ENCODE data around the gene CYS1. TPM values are rescaled to one million over a fixed set of nuclear protein-coding genes. Genes with fewer than 3 reads are reported as not detected.

The CYS1 gene
- total RNA-seq, 4 donors from 2014 or later: 1.1 to 7.4 (median 2.0) TPM

DNA sequence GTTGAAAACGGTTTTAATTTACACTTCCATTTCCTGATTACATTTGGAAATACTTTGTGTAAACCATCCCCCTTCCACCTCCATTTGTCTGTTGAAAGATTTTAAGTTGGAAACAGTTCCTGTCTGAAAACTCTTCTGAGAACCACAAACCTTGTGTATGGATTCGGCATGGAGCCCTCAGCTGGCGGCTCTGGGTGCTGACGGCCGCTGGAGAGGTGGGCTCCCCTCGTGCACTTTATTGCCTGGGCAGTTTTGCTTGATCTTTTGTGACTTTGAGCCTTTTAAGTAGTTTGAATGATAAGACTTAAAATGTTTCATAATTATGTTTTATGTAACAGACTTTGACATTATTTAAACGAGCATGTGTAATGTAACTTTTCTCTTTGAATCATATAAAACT lies 25.8 kb downstream of the CYS1 start:
- intact Hi-C loops (cut with DNase I; ENCODE audit: low total_unique reads) (loop anchor here (5.0 kb wide), 1 partner anchor 72 kb away; no protein-coding TSS in a partner anchor), in situ Hi-C loops (cut with MboI; ENCODE audit: low pct_ligation_motif_present in 1 of 4, low pct_unique_long_range_greater_than_20kb in 1 of 4, low sequenced_read_pairs in 3 of 4) (loop anchor here in 2 of 4 donors (10.0 to 25.0 kb wide), 2 partner anchors 240 to 242 kb away; no protein-coding TSS in a partner anchor)
- WGBS, 2 donors (ENCODE audit: low coverage in 1 of 2): 64 to 70% methylated on average over 3 to 7 of the region's 7 CpGs
- Histone ChIP-seq H3K36me3 (peaks cover 0 to 10% (median 5%) of the 10 kb centered on the region in 4 donors), H3K9me3 (no peaks in the 10 kb centered on the region), H3K4me1 (peaks cover 14 to 21% (median 18%) of the 10 kb centered on the region in 4 donors), H3K4me3 (no peak overlapping the region), H3K27ac (no peak overlapping the region), H3K27me3 (no peaks in the 10 kb centered on the region)
- no peak for DNase-seq
- TF ChIP-seq EP300 (IDR thresholded peaks at IDR 0.05; ENCODE audit: low read depth) (no peak), POLR2AphosphoS5 (IDR thresholded peaks at IDR 0.05) (no peak), POLR2A (IDR thresholded peaks at IDR 0.05) (no peak)
- TF ChIP-seq, protein P1, sequence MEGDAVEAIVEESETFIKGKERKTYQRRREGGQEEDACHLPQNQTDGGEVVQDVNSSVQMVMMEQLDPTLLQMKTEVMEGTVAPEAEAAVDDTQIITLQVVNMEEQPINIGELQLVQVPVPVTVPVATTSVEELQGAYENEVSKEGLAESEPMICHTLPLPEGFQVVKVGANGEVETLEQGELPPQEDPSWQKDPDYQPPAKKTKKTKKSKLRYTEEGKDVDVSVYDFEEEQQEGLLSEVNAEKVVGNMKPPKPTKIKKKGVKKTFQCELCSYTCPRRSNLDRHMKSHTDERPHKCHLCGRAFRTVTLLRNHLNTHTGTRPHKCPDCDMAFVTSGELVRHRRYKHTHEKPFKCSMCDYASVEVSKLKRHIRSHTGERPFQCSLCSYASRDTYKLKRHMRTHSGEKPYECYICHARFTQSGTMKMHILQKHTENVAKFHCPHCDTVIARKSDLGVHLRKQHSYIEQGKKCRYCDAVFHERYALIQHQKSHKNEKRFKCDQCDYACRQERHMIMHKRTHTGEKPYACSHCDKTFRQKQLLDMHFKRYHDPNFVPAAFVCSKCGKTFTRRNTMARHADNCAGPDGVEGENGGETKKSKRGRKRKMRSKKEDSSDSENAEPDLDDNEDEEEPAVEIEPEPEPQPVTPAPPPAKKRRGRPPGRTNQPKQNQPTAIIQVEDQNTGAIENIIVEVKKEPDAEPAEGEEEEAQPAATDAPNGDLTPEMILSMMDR (IDR thresholded peaks at IDR 0.05): no peak

DNA sequence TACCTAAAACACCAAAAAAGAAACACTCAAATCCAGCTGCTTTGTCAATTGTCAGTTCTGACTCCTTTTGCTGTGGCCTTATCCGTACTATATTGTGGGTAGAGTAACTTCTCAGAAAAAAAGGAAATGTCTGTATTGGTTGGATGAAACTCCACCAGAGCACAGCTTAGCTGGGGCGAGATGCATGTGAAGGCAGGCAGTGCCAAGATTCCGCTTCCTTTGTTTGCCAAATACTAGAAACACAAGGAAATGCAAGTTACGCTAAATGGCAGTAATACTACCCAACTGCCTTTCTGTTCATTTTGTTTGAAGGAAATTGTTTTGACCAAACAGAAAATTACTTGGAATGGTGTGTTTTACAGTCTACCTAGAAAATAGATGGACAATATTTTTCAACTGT lies 26.9 kb downstream of the CYS1 start:
- intact Hi-C loops (cut with DNase I; ENCODE audit: low total_unique reads): loop anchor here (5.0 kb wide), 1 partner anchor 71 kb away; no protein-coding TSS in a partner anchor
- H3K4me3 ChIP-seq: no peak overlapping the region
- H3K27me3 ChIP-seq: no peaks in the 10 kb centered on the region
- TF ChIP-seq POLR2A (IDR thresholded peaks at IDR 0.05) (no peak), EP300 (IDR thresholded peaks at IDR 0.05; ENCODE audit: low read depth) (no peak), POLR2AphosphoS5 (IDR thresholded peaks at IDR 0.05) (no peak)
- TF ChIP-seq, protein P1 (IDR thresholded peaks at IDR 0.05): no peak
- H3K9me3 ChIP-seq: no peaks in the 10 kb centered on the region
- peaks cover 0 to 10% (median 5%) of the 10 kb centered on the region in 4 donors for H3K36me3 ChIP-seq
- WGBS, 2 donors (ENCODE audit: low coverage in 1 of 2): 59 to 71% methylated on average over 4 of the region's 4 CpGs
- H3K27ac ChIP-seq: peak overlapping the region in 2 of 4 donors; percentile 8 to 27
- peaks cover 16 to 30% (median 23%) of the 10 kb centered on the region in 4 donors for H3K4me1 ChIP-seq
- no peak for DNase-seq
- in situ Hi-C loops (cut with MboI; ENCODE audit: low pct_ligation_motif_present in 1 of 4, low pct_unique_long_range_greater_than_20kb in 1 of 4, low sequenced_read_pairs in 3 of 4): loop anchor here in 2 of 4 donors (10.0 to 25.0 kb wide), 2 partner anchors 239 to 241 kb away; no protein-coding TSS in a partner anchor

DNA sequence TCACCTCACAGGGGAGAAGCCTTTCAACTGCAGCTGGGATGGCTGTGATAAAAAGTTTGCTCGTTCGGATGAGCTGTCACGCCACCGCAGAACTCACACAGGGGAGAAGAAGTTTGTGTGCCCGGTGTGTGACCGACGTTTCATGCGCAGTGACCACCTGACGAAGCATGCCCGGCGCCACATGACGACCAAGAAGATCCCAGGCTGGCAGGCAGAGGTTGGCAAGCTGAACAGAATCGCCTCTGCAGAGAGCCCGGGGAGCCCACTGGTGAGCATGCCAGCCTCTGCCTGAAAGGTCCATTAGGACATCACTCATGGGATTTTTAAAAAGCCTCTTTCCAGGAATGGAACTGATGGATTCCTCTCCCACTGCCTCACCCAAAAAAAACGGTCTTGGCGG lies 28.0 kb downstream of the CYS1 start:
- Histone ChIP-seq H3K9me3 (no peaks in the 10 kb centered on the region), H3K4me1 (peaks cover 11 to 25% (median 21%) of the 10 kb centered on the region in 4 donors), H3K4me3 (no peak overlapping the region), H3K27ac (peak overlapping the region in 1 of 4 donors; percentile 27), H3K36me3 (peaks cover 0 to 10% (median 5%) of the 10 kb centered on the region in 4 donors), H3K27me3 (no peaks in the 10 kb centered on the region)
- TF ChIP-seq, protein P1 (IDR thresholded peaks at IDR 0.05): no peak
- TF ChIP-seq POLR2A (IDR thresholded peaks at IDR 0.05) (no peak), POLR2AphosphoS5 (IDR thresholded peaks at IDR 0.05) (no peak), EP300 (IDR thresholded peaks at IDR 0.05; ENCODE audit: low read depth) (no peak)
- in situ Hi-C loops (cut with MboI; ENCODE audit: low pct_ligation_motif_present in 1 of 4, low pct_unique_long_range_greater_than_20kb in 1 of 4, low sequenced_read_pairs in 3 of 4) (loop anchor here in 2 of 4 donors (10.0 to 25.0 kb wide), 2 partner anchors 237 to 240 kb away; no protein-coding TSS in a partner anchor), intact Hi-C loops (cut with DNase I; ENCODE audit: low total_unique reads) (loop anchor here (5.0 kb wide), 1 partner anchor 70 kb away; no protein-coding TSS in a partner anchor)
- WGBS, 2 donors (ENCODE audit: low coverage in 1 of 2): 81 to 89% methylated on average over 7 to 16 of the region's 16 CpGs
- no peak for DNase-seq

DNA sequence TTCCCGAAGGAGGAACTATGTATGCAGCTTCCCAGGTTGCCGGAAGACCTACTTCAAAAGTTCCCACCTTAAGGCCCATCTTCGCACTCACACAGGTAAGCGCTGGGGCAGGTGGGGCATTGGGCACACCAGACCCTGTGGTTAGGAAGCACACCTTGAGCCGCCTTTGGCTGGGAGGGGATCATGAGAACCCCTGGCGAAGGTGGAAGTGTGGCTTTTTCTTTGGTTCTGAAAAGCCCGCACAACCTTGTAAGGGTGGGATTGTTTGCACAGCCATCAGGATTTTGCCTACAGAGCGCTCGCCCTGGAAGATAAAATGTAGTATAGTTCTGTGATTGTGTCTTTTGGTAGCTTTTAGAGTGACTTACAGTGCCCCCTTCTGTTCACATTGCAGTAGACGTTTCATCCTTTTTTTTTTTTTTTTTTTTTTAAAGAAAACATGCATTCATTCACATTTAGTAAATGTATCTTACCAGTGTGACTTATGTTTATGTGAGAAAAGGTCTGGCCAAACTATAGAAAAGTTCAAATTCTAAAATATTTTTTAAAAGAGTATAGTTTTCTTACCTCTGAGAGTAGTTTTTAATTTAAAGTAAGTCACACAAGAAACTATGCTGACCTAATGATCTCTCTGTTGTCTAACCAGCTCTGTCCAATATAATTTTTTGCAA lies 31.6 kb downstream of the CYS1 start:
- Histone ChIP-seq H3K27me3 (no peaks in the 10 kb centered on the region), H3K36me3 (peaks cover 0 to 10% (median 5%) of the 10 kb centered on the region in 4 donors), H3K4me1 (peaks cover 15 to 44% (median 29%) of the 10 kb centered on the region in 4 donors), H3K9me3 (no peaks in the 10 kb centered on the region), H3K4me3 (no peak overlapping the region), H3K27ac (peak overlapping the region in 1 of 4 donors; percentile 60)
- no peak for TF ChIP-seq POLR2AphosphoS5 (IDR thresholded peaks at IDR 0.05)
- TF ChIP-seq, protein P1 (IDR thresholded peaks at IDR 0.05): peak; percentile 59 to 74 (median 70)
- in situ Hi-C loops (cut with MboI; ENCODE audit: low pct_ligation_motif_present in 1 of 4, low pct_unique_long_range_greater_than_20kb in 1 of 4, low sequenced_read_pairs in 3 of 4) (loop anchor here in 3 of 4 donors (5.0 to 10.0 kb wide), 2 partner anchors 66 to 244 kb away; no protein-coding TSS in a partner anchor), intact Hi-C loops (cut with DNase I; ENCODE audit: low total_unique reads) (loop anchor here (2.0 kb wide), 1 partner anchor 234 kb away; no protein-coding TSS in a partner anchor)
- WGBS, 2 donors (ENCODE audit: low coverage in 1 of 2): 0 to 57% methylated on average over 1 to 10 of the region's 10 CpGs
- no peak for DNase-seq
